H9 (cell line): ENCODE measurements around the gene ADAM29. TPM values are rescaled to one million over a fixed set of nuclear protein-coding genes. Genes with fewer than 3 reads are reported as not detected.

ENCODE experiments used
- DNase-seq: peaks from one replicate; pipeline ENCODE4 v3.0.0-alpha.2; 2017
- H2AFZ ChIP-seq: one replicate; pipeline ENCODE4 v1.6.1; 2013; ENCODE audit warnings: mild to moderate bottlenecking, low read length, control low read depth, moderate library complexity
- H2AK5ac ChIP-seq: 2 replicates; pipeline ENCODE4 v1.6.1; 2013; ENCODE audit warnings: low read length, control low read depth, mixed read lengths; ENCODE audit not compliant: insufficient read length
- H2BK120ac ChIP-seq: one replicate; pipeline ENCODE4 v1.6.1; 2013; ENCODE audit warnings: low read depth, mild to moderate bottlenecking, low read length, control low read depth, inconsistent platforms; ENCODE audit not compliant: poor library complexity, severe bottlenecking
- H2BK12ac ChIP-seq: 2 replicates; pipeline ENCODE4 v1.6.1; 2013; ENCODE audit warnings: low read length, control low read depth, mixed read lengths, low read depth; ENCODE audit not compliant: insufficient read length
- H2BK15ac ChIP-seq: 2 replicates; pipeline ENCODE4 v1.6.1; 2013; ENCODE audit warnings: low read depth, low read length, control low read depth
- H2BK20ac ChIP-seq: one replicate; pipeline ENCODE4 v1.6.1; 2013; ENCODE audit warnings: low read depth, mild to moderate bottlenecking, low read length, control low read depth, inconsistent platforms; ENCODE audit not compliant: poor library complexity, severe bottlenecking
- H2BK5ac ChIP-seq: 2 replicates; pipeline ENCODE4 v1.6.1; 2013; ENCODE audit warnings: low read length, control low read depth, mixed read lengths; ENCODE audit not compliant: insufficient read length
- H3K14ac ChIP-seq: 2 replicates; pipeline ENCODE4 v1.6.1; 2013; ENCODE audit warnings: low read length, control low read depth; ENCODE audit not compliant: insufficient read depth
- H3K18ac ChIP-seq: 2 replicates; pipeline ENCODE4 v1.6.1; 2013; ENCODE audit warnings: low read depth, mild to moderate bottlenecking, mixed read lengths, low read length, control low read depth; ENCODE audit not compliant: insufficient read length
- H3K23ac ChIP-seq: 2 replicates; pipeline ENCODE4 v1.6.1; 2013; ENCODE audit warnings: low read length, control low read depth, mixed read lengths, low read depth; ENCODE audit not compliant: insufficient read length
- H3K23me2 ChIP-seq: 2 replicates; pipeline ENCODE4 v1.6.1; 2013; ENCODE audit warnings: low read depth, mild to moderate bottlenecking, mixed read lengths, low read length, control low read depth; ENCODE audit not compliant: insufficient read length, poor library complexity, severe bottlenecking
- H3K27ac ChIP-seq: 2 replicates; pipeline ENCODE4 v1.5.1; 2013; ENCODE audit warnings: low read length, control low read depth, mixed read lengths, low read depth; ENCODE audit not compliant: insufficient read length
- H3K27me3 ChIP-seq: 2 replicates; pipeline ENCODE4 v1.6.1; 2013; ENCODE audit warnings: low read length, control low read depth, inconsistent platforms; ENCODE audit not compliant: insufficient read depth
- H3K4ac ChIP-seq: 2 replicates; pipeline ENCODE4 v1.6.1; 2013; ENCODE audit warnings: low read depth, mild to moderate bottlenecking, control low read depth, inconsistent platforms, low read length, moderate library complexity
- H3K4me1 ChIP-seq: 2 replicates; pipeline ENCODE4 v1.6.1; 2013; ENCODE audit warnings: low read length, control low read depth, inconsistent platforms; ENCODE audit not compliant: insufficient read depth
- H3K4me2 ChIP-seq: 2 replicates; pipeline ENCODE4 v1.6.1; 2013; ENCODE audit warnings: low read length, control low read depth, mixed read lengths; ENCODE audit not compliant: insufficient read length, insufficient read depth
- H3K56ac ChIP-seq: 2 replicates; pipeline ENCODE4 v1.6.1; 2013; ENCODE audit warnings: low read depth, mild to moderate bottlenecking, mixed read lengths, low read length, control low read depth; ENCODE audit not compliant: insufficient read length
- H3K79me1 ChIP-seq: 2 replicates; pipeline ENCODE4 v1.6.1; 2013; ENCODE audit warnings: low read depth, mild to moderate bottlenecking, moderate library complexity, low read length, control low read depth, inconsistent platforms; ENCODE audit not compliant: insufficient read depth, poor library complexity, severe bottlenecking
- H3K79me2 ChIP-seq: 2 replicates; pipeline ENCODE4 v1.6.1; 2013; ENCODE audit warnings: low read length, control low read depth, inconsistent platforms; ENCODE audit not compliant: insufficient read depth
- H3K9ac ChIP-seq: 2 replicates; pipeline ENCODE4 v1.6.1; 2013; ENCODE audit warnings: low read length, control low read depth, mixed read lengths; ENCODE audit not compliant: insufficient read length; ENCODE audit errors: extremely low read depth
- H3K9me3 ChIP-seq: one replicate; pipeline ENCODE4 v1.6.1; 2013; ENCODE audit warnings: low read depth, low read length, inconsistent platforms; ENCODE audit not compliant: control insufficient read depth
- H3T11ph ChIP-seq: one replicate; pipeline ENCODE4 v1.6.1; 2013; ENCODE audit warnings: mild to moderate bottlenecking, low read length, control low read depth, inconsistent platforms
- H4K20me1 ChIP-seq: one replicate; pipeline ENCODE4 v1.6.1; 2013; ENCODE audit not compliant: control insufficient read depth, insufficient read length, insufficient read depth
- H4K5ac ChIP-seq: 2 replicates; pipeline ENCODE4 v1.6.1; 2013; ENCODE audit warnings: low read depth, mild to moderate bottlenecking, mixed read lengths, low read length, control low read depth; ENCODE audit not compliant: insufficient read length
- H4K8ac ChIP-seq: replicated peaks from 2 replicates; pipeline ENCODE4 v1.6.1; 2013; ENCODE audit warnings: low read length, control low read depth, mixed read lengths, low read depth; ENCODE audit not compliant: insufficient read length
- H4K91ac ChIP-seq: 2 replicates; pipeline ENCODE4 v1.6.1; 2013; ENCODE audit warnings: low read depth, mild to moderate bottlenecking, moderate library complexity, mixed read lengths, low read length, control low read depth; ENCODE audit not compliant: insufficient read length
- H3K27ac Mint-ChIP-seq, 3 experiments: 2 replicates in 2 of 3; 3 replicates in 1 of 3; pipeline ENCODE4 v1.8.0; 2020 to 2021; ENCODE audit warnings: mixed read lengths in 3 of 3, mild to moderate bottlenecking in 1 of 3, moderate library complexity in 1 of 3
- H3K27me3 Mint-ChIP-seq: 2 replicates; pipeline ENCODE4 v1.8.0; 2021; ENCODE audit warnings: low read depth, mild to moderate bottlenecking, moderate library complexity, mixed read lengths
- H3K36me3 Mint-ChIP-seq, 3 experiments: 2 replicates in 2 of 3; 3 replicates in 1 of 3; pipeline ENCODE4 v1.8.0; 2020 to 2021; ENCODE audit warnings: low read depth in 3 of 3, mixed read lengths in 3 of 3; ENCODE audit not compliant: insufficient read depth in 1 of 3
- H3K4me1 Mint-ChIP-seq, 2 experiments: 2 replicates each; pipeline ENCODE4 v1.8.0; 2020; ENCODE audit warnings: mixed read lengths in 2 of 2
- H3K4me3 Mint-ChIP-seq, 2 experiments: 2 replicates in 1 of 2; 3 replicates in 1 of 2; pipeline ENCODE4 v1.8.0; 2020 to 2021; ENCODE audit warnings: mild to moderate bottlenecking in 2 of 2, mixed read lengths in 2 of 2, moderate library complexity in 1 of 2
- H3K9me3 Mint-ChIP-seq, 2 experiments: 2 replicates in 1 of 2; 3 replicates in 1 of 2; pipeline ENCODE4 v1.8.0; 2020; ENCODE audit warnings: mild to moderate bottlenecking in 2 of 2, mixed read lengths in 2 of 2, moderate library complexity in 1 of 2
- WGBS: extraction: QIAGEN DNeasy Blood & Tissue Kit; methylation state at CpG from one replicate; pipeline ENCODE4 v1.1.7; 2013; ENCODE audit warnings: missing lambda C conversion rate, low lambda C conversion rate, mixed read lengths; ENCODE audit not compliant: insufficient read length; ENCODE audit errors: extremely low coverage; 5-methylcytosine and 5-hydroxymethylcytosine counted together
- total RNA-seq: library from RNA; stranded (reverse); gene quantifications from 2 replicates; pipeline ENCODE4 v1.2.1, GENCODE V29; 2021
- TF ChIP-seq, protein P1 (sequence below): fragments of 200-600 bp; sonication (generic); conservative IDR thresholded peaks from 3 replicates; pipeline ENCODE4 v1.8.0; 2021; ENCODE audit warnings: antibody characterized with exemption, mild to moderate bottlenecking

The ADAM29 gene
- total RNA-seq, 1 experiment from 2014 or later, result not detected

DNA sequence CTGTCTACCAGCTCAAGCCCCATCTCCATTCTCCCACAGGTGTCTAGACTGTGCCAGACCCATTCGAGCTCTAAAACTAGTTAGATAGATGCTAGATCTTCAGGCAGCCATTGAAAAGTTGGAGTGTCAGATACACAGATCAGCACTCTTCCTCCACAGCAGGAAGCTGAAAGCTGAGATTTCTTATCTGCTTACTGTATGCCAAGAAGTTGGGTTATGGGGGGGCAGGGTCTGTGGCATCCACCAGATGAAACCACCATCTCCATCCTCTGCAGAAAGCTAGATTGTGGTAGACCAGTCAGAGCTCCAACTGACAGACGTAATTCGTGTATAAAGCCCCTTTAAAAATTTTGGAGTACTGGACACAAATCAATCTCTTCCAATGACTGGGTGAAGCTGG, 54.8 kb downstream of the ADAM29 start:
- Histone ChIP-seq H4K8ac (no peak overlapping the region), H2AK5ac (no peak overlapping the region), H3K27ac (no peak overlapping the region), H2BK120ac (no peak overlapping the region), H3K79me2 (no peaks in the 10 kb centered on the region), H3K4me1 (no peaks in the 10 kb centered on the region), H3K18ac (no peak overlapping the region), H3K4me2 (no peak overlapping the region), H2BK5ac (no peak overlapping the region), H3K56ac (no peak overlapping the region), H2BK12ac (no peak overlapping the region), H3K79me1 (no peaks in the 10 kb centered on the region), H3K9me3 (no peaks in the 10 kb centered on the region), H3K9ac (no peak overlapping the region), H4K20me1 (no peaks in the 10 kb centered on the region), H3T11ph (no peak overlapping the region), H3K4ac (no peak overlapping the region), H3K23ac (no peak overlapping the region), H2BK15ac (no peak overlapping the region), H4K5ac (no peak overlapping the region), H3K23me2 (no peaks in the 10 kb centered on the region), H3K14ac (no peak overlapping the region), H3K27me3 (no peaks in the 10 kb centered on the region), H2AFZ (no peak overlapping the region), H2BK20ac (no peak overlapping the region), H4K91ac (no peak overlapping the region)
- H3K4me3 Mint-ChIP-seq, result no peak overlapping the region
- peaks cover 2 to 7% (median 5%) of the 10 kb centered on the region in 3 experiments; a peak in 2 of 7 replicates for H3K36me3 Mint-ChIP-seq
- DNase-seq, result no peak
- no peaks in the 10 kb centered on the region for H3K27me3 Mint-ChIP-seq
- H3K27ac Mint-ChIP-seq, result no peak overlapping the region
- H3K4me1 Mint-ChIP-seq, result no peaks in the 10 kb centered on the region
- peaks cover 5 to 11% of the 10 kb centered on the region in 2 experiments; a peak in 3 of 5 replicates for H3K9me3 Mint-ChIP-seq
- TF ChIP-seq, protein P1, sequence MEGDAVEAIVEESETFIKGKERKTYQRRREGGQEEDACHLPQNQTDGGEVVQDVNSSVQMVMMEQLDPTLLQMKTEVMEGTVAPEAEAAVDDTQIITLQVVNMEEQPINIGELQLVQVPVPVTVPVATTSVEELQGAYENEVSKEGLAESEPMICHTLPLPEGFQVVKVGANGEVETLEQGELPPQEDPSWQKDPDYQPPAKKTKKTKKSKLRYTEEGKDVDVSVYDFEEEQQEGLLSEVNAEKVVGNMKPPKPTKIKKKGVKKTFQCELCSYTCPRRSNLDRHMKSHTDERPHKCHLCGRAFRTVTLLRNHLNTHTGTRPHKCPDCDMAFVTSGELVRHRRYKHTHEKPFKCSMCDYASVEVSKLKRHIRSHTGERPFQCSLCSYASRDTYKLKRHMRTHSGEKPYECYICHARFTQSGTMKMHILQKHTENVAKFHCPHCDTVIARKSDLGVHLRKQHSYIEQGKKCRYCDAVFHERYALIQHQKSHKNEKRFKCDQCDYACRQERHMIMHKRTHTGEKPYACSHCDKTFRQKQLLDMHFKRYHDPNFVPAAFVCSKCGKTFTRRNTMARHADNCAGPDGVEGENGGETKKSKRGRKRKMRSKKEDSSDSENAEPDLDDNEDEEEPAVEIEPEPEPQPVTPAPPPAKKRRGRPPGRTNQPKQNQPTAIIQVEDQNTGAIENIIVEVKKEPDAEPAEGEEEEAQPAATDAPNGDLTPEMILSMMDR, result no peak
- WGBS, result no CpG with 5 or more reads among the region's 3 CpGs
